Dermis blood vessel endothelial cell (primary cell): Measurements from ENCODE around the gene MFN2. TPM values are rescaled to one million over a fixed set of nuclear protein-coding genes. Genes with fewer than 3 reads are reported as not detected.
"Not testable (repeated sequence)": the region's sequence is repeated elsewhere in the genome, so short reads cannot be mapped to it uniquely, and the experiment has no call there.

Source experiments
- DNase-seq: peaks from one replicate; pipeline ENCODE4 v3.0.0; 2010
- total RNA-seq: library from RNA; depleted of rRNA; stranded (reverse); fragments of >200 nt; gene quantifications from 2 replicates; pipeline ENCODE4 v1.2.3, GENCODE V29; 2014

The MFN2 gene
- total RNA-seq, 1 donor from 2014 or later = 61.1 TPM

- no peak for DNase-seq
These were observed 48.8 kb downstream of the MFN2 start for GRCh38 chr1:12028957-12029511.

GRCh38 chr1:12029720-12030339, 49.6 kb downstream of the MFN2 start:
- no peak for DNase-seq

GRCh38 chr1:12031039-12031980, 51.1 kb downstream of the MFN2 start:
- peak; percentile 59 for DNase-seq

GRCh38 chr1:12032161-12032621, 51.9 kb downstream of the MFN2 start:
- DNase-seq = no peak

- DNase-seq = not testable (repeated sequence)
These were observed 53.2 kb downstream of the MFN2 start for GRCh38 chr1:12033441-12033840.

GRCh38 chr1:12034381-12034801, 54.1 kb downstream of the MFN2 start:
- DNase-seq = no peak

GRCh38 chr1:12035312-12035711, 55.1 kb downstream of the MFN2 start:
- DNase-seq = no peak

- no peak for DNase-seq
These were observed 57.5 kb downstream of the MFN2 start for GRCh38 chr1:12037486-12038355.

GRCh38 chr1:12038356-12039163, 58.3 kb downstream of the MFN2 start:
- DNase-seq = no peak

GRCh38 chr1:12039164-12039525, 58.9 kb downstream of the MFN2 start:
- no peak for DNase-seq

GRCh38 chr1:12039824-12040456, 59.7 kb downstream of the MFN2 start:
- not testable (repeated sequence) for DNase-seq

GRCh38 chr1:12040457-12041051, 60.3 kb downstream of the MFN2 start:
- peak; percentile 26 for DNase-seq

GRCh38 chr1:12044187-12044877, 64.1 kb downstream of the MFN2 start:
- peak; percentile 16 for DNase-seq

- DNase-seq = no peak
These were observed 66.5 kb downstream of the MFN2 start for GRCh38 chr1:12046749-12047119.

GRCh38 chr1:12047120-12047876, 67.1 kb downstream of the MFN2 start:
- no peak for DNase-seq

- no peak for DNase-seq
These were observed 68.1 kb downstream of the MFN2 start for GRCh38 chr1:12048372-12048771.

GRCh38 chr1:12049616-12050015, 69.4 kb downstream of the MFN2 start:
- DNase-seq = no peak

- DNase-seq = no peak
These were observed 71.1 kb downstream of the MFN2 start for GRCh38 chr1:12051361-12051760.

- peak; percentile 48 for DNase-seq
These were observed 71.8 kb downstream of the MFN2 start for GRCh38 chr1:12052008-12052573.
